Adipose tissue (tissue), 3 donors: Measurements from ENCODE around the gene GOLGA5. TPM values are rescaled to one million over a fixed set of nuclear protein-coding genes. Genes with fewer than 3 reads are reported as not detected.

ENCODE experiments used
- polyA plus RNA-seq, 3 donors: library from polyadenylated mRNA; stranded (reverse); fragments of 200-250 nt; gene quantifications; one replicate each; pipeline ENCODE4 v1.2.3, GENCODE V29; 2013
- donor health status: healthy with polysubstance abuse.
- donor health status: Bipolar disorder and iron deficiency.
- donor health status: healthy.

The GOLGA5 gene
- polyA plus RNA-seq, 3 donors, result 15.4 to 43.7 (median 18.9) TPM

Other genes starting within 250 kb of the GOLGA5 start
- gene LGMN, start 45.7 kb upstream of the GOLGA5 start, polyA plus RNA-seq, result 100 to 1,000 TPM in 1 of 3 donors, 10 to 100 TPM in 2; 26.9 to 115 (median 59.0) TPM
- gene CHGA, start 128.8 kb downstream of the GOLGA5 start, polyA plus RNA-seq, result 10 to 100 TPM in 2 of 3 donors, under 1 TPM in 1; 0.67 to 41.3 (median 16.5) TPM